GM12872 (cell line): Measurements from ENCODE around the gene STX11.

Source experiments
- CTCF ChIP-seq: IDR thresholded peaks from 3 replicates; pipeline ENCODE4 v1.5.1; 2011; ENCODE audit warnings: low read depth, mild to moderate bottlenecking, low read length, moderate library complexity; ENCODE audit not compliant: insufficient read depth

Gene STX11

GRCh38 chr6:144171406-144171805 is 21.1 kb downstream of the STX11 start:
- TF ChIP-seq CTCF: no peak

- TF ChIP-seq CTCF: no peak
Measured at GRCh38 chr6:144174006-144174405, 23.7 kb downstream of the STX11 start.

- no peak for TF ChIP-seq CTCF
Measured at GRCh38 chr6:144176043-144176442, 25.7 kb downstream of the STX11 start.

GRCh38 chr6:144177726-144178125 is 27.4 kb downstream of the STX11 start:
- TF ChIP-seq CTCF: no peak

GRCh38 chr6:144178323-144178722 is 28.0 kb downstream of the STX11 start:
- TF ChIP-seq CTCF: no peak

- no peak for TF ChIP-seq CTCF
Measured at GRCh38 chr6:144179237-144179636, 28.9 kb downstream of the STX11 start.

GRCh38 chr6:144179828-144180227 is 29.5 kb downstream of the STX11 start:
- no peak for TF ChIP-seq CTCF

GRCh38 chr6:144181639-144182038 is 31.3 kb downstream of the STX11 start:
- no peak for TF ChIP-seq CTCF
